Breast epithelium (tissue), 3 donors: ENCODE data around the gene TUSC7.

ENCODE experiments used
- POLR2A ChIP-seq: fragments of 450-650 bp; IDR thresholded peaks from one replicate; pipeline ENCODE4 v1.6.1; 2016; ENCODE audit warnings: antibody characterized with exemption, mild to moderate bottlenecking, moderate library complexity
- POLR2AphosphoS5 ChIP-seq, 3 donors: sonication (generic); formaldehyde crosslinking; IDR thresholded peaks; one replicate each; pipeline ENCODE4 v1.6.1; 2017; ENCODE audit warnings: antibody characterized with exemption in 3 of 3
- TF ChIP-seq, protein P1 (sequence below), 3 donors: fragments of 450-650 bp; IDR thresholded peaks; one replicate each; pipeline ENCODE4 v1.5.1; 2016 to 2017; ENCODE audit warnings: antibody characterized with exemption in 3 of 3, mild to moderate bottlenecking in 3 of 3, moderate library complexity in 3 of 3

DNA sequence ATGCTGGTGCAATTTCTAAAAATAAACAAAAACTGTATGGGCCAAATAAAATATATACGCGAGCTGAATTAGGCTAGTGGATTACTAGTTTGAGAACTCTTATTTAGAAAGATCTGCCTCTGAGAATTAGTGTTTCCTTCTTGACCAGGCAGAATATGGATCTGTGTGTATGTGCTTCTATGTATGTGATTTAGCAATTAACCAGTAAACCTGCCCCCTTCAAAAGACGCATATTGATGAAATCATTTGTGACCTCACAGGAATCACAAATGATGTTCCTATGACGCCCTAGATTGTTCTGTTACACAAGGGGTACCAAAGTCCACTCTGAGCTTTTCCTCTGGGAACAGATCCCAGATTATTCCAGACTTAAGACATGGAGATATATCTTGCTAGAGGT lies at the start of gene TUSC7:
- TF ChIP-seq, protein P1, sequence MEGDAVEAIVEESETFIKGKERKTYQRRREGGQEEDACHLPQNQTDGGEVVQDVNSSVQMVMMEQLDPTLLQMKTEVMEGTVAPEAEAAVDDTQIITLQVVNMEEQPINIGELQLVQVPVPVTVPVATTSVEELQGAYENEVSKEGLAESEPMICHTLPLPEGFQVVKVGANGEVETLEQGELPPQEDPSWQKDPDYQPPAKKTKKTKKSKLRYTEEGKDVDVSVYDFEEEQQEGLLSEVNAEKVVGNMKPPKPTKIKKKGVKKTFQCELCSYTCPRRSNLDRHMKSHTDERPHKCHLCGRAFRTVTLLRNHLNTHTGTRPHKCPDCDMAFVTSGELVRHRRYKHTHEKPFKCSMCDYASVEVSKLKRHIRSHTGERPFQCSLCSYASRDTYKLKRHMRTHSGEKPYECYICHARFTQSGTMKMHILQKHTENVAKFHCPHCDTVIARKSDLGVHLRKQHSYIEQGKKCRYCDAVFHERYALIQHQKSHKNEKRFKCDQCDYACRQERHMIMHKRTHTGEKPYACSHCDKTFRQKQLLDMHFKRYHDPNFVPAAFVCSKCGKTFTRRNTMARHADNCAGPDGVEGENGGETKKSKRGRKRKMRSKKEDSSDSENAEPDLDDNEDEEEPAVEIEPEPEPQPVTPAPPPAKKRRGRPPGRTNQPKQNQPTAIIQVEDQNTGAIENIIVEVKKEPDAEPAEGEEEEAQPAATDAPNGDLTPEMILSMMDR (IDR thresholded peaks at IDR 0.05), result no peak
- TF ChIP-seq POLR2AphosphoS5 (IDR thresholded peaks at IDR 0.05), result no peak
- TF ChIP-seq POLR2A, result no peak
